HG03354 (cell line): Measurements from ENCODE around the gene DHRS13.
A peak's percentile ranks its signal among the peaks of the same experiment; 100 is the strongest.
"Not testable (repeated sequence)": the region's sequence is repeated elsewhere in the genome, so short reads cannot be mapped to it uniquely, and the experiment has no call there.

Experiments used
- ATAC-seq: cut with Tn5 transposase; IDR thresholded peaks from one replicate; pipeline ENCODE4 v1.9.1; 2021; ENCODE audit warnings: mild to moderate bottlenecking; ENCODE audit not compliant: unreplicated experiment, poor library complexity, severe bottlenecking

Gene DHRS13

GRCh38 chr17:28887871-28888471 is 14.9 kb downstream of the DHRS13 start:
- no peak for ATAC-seq

GRCh38 chr17:28885951-28886350 is 16.9 kb downstream of the DHRS13 start:
- no peak for ATAC-seq

GRCh38 chr17:28885363-28885762 is 17.5 kb downstream of the DHRS13 start:
- ATAC-seq = no peak

GRCh38 chr17:28883967-28884702 is 18.7 kb downstream of the DHRS13 start:
- ATAC-seq = no peak

GRCh38 chr17:28882154-28882895 is 20.6 kb downstream of the DHRS13 start:
- no peak for ATAC-seq

GRCh38 chr17:28881533-28882056 is 21.3 kb downstream of the DHRS13 start:
- no peak for ATAC-seq

GRCh38 chr17:28880572-28880945 is 22.3 kb downstream of the DHRS13 start:
- ATAC-seq = no peak

GRCh38 chr17:28879886-28880571 is 22.9 kb downstream of the DHRS13 start:
- no peak for ATAC-seq

- no peak for ATAC-seq
Measured at GRCh38 chr17:28878981-28879380, 23.9 kb downstream of the DHRS13 start.

GRCh38 chr17:28878158-28878910 is 24.5 kb downstream of the DHRS13 start:
- no peak for ATAC-seq

- ATAC-seq = not testable (repeated sequence)
Measured at GRCh38 chr17:28877150-28877711, 25.6 kb downstream of the DHRS13 start.

GRCh38 chr17:28875848-28876550 is 26.9 kb downstream of the DHRS13 start:
- ATAC-seq = no peak

GRCh38 chr17:28874750-28875149 is 28.1 kb downstream of the DHRS13 start:
- no peak for ATAC-seq

- no peak for ATAC-seq
Measured at GRCh38 chr17:28873839-28874238, 29.0 kb downstream of the DHRS13 start.

GRCh38 chr17:28871056-28871579 is 31.8 kb downstream of the DHRS13 start:
- ATAC-seq = peak; percentile 90

- no peak for ATAC-seq
Measured at GRCh38 chr17:28867276-28867675, 35.6 kb downstream of the DHRS13 start.

- ATAC-seq = no peak
Measured at GRCh38 chr17:28865946-28866752, 36.7 kb downstream of the DHRS13 start.
